Left ventricle myocardium inferior (tissue), 1 donor: ENCODE results near the gene SERGEF. TPM values are rescaled to one million over a fixed set of nuclear protein-coding genes. Genes with fewer than 3 reads are reported as not detected.

ENCODE experiments used
- DNase-seq: peaks from one replicate; pipeline ENCODE4 v3.0.0-alpha.2; 2020
- H3K27ac ChIP-seq: fragments of 200-600 bp; replicated peaks from 2 replicates; pipeline ENCODE4 v1.8.0; 2021
- H3K27me3 ChIP-seq: fragments of 200-600 bp; 2 replicates; pipeline ENCODE4 v1.8.0; 2021; ENCODE audit warnings: low read depth
- H3K36me3 ChIP-seq: fragments of 200-600 bp; 2 replicates; pipeline ENCODE4 v1.8.0; 2021
- H3K4me1 ChIP-seq: fragments of 200-600 bp; 2 replicates; pipeline ENCODE4 v1.8.0; 2021
- H3K4me3 ChIP-seq: fragments of 200-600 bp; 2 replicates; pipeline ENCODE4 v1.8.0; 2021; ENCODE audit warnings: mild to moderate bottlenecking, moderate library complexity
- H3K9me3 ChIP-seq: fragments of 200-600 bp; replicated peaks from 2 replicates; pipeline ENCODE4 v1.8.0; 2021
- CTCF ChIP-seq: fragments of 200-600 bp; IDR thresholded peaks from 2 replicates; pipeline ENCODE4 v1.8.0; 2021; ENCODE audit warnings: antibody characterized with exemption, mild to moderate bottlenecking, borderline replicate concordance
- intact Hi-C: fragments of 100-400 bp; cut with micrococcal nuclease; formaldehyde crosslinking; loops from one replicate; pipeline ENCODE4 v1.11.0; 2022
- total RNA-seq: library from RNA; stranded (reverse); fragmentation: NEBNext Ultra II Directional; extraction: Animal tissue kit (Norgen Biotek cat#: 25700); gene quantifications from one replicate; pipeline ENCODE4 v1.2.1, GENCODE V29; 2021
- donor health status: DM: no; HTN: yes; CAD: no; lungs with severe emphysema.

Gene SERGEF
- total RNA-seq, 1 donor from 2014 or later: 13.1 TPM

- H3K27me3 ChIP-seq: no peaks in the 10 kb centered on the region
- no peak for DNase-seq
- H3K9me3 ChIP-seq: no peaks in the 10 kb centered on the region
- no peaks in the 10 kb centered on the region for H3K36me3 ChIP-seq
- H3K27ac ChIP-seq: no peak overlapping the region
- H3K4me1 ChIP-seq: no peaks in the 10 kb centered on the region
- no peak overlapping the region for H3K4me3 ChIP-seq
- intact Hi-C loops: no loop called here
- no peak for TF ChIP-seq CTCF
Observed at GRCh38 chr11:17771415-17771814, 241.4 kb downstream of the SERGEF start.

- intact Hi-C loops: no loop called here
- Histone ChIP-seq H3K4me1 (no peaks in the 10 kb centered on the region), H3K36me3 (no peaks in the 10 kb centered on the region), H3K27ac (no peak overlapping the region), H3K27me3 (no peaks in the 10 kb centered on the region), H3K9me3 (no peaks in the 10 kb centered on the region), H3K4me3 (no peak overlapping the region)
- peak; percentile 33 for TF ChIP-seq CTCF
- no peak for DNase-seq
Observed at GRCh38 chr11:17770917-17771316, 241.9 kb downstream of the SERGEF start.

GRCh38 chr11:17770048-17770652 is 242.7 kb downstream of the SERGEF start:
- H3K4me3 ChIP-seq: no peak overlapping the region
- H3K27me3 ChIP-seq: peaks cover 2% of the 10 kb centered on the region
- no peak for DNase-seq
- no peaks in the 10 kb centered on the region for H3K36me3 ChIP-seq
- intact Hi-C loops: no loop called here
- H3K9me3 ChIP-seq: no peaks in the 10 kb centered on the region
- TF ChIP-seq CTCF: no peak
- no peaks in the 10 kb centered on the region for H3K4me1 ChIP-seq
- no peak overlapping the region for H3K27ac ChIP-seq

GRCh38 chr11:17769218-17769617 is 243.6 kb downstream of the SERGEF start:
- intact Hi-C loops: loop anchor here (10.0 kb wide), 1 partner anchor 206 kb away; no protein-coding TSS in a partner anchor
- Histone ChIP-seq H3K27me3 (peaks cover 2% of the 10 kb centered on the region), H3K4me1 (no peaks in the 10 kb centered on the region), H3K4me3 (no peak overlapping the region), H3K36me3 (no peaks in the 10 kb centered on the region), H3K9me3 (no peaks in the 10 kb centered on the region), H3K27ac (no peak overlapping the region)
- DNase-seq: no peak
- TF ChIP-seq CTCF: no peak

GRCh38 chr11:17768547-17768946 is 244.3 kb downstream of the SERGEF start:
- no peak overlapping the region for H3K4me3 ChIP-seq
- H3K27ac ChIP-seq: no peak overlapping the region
- DNase-seq: no peak
- H3K27me3 ChIP-seq: peaks cover 2% of the 10 kb centered on the region
- no peaks in the 10 kb centered on the region for H3K9me3 ChIP-seq
- no peak for TF ChIP-seq CTCF
- H3K4me1 ChIP-seq: no peaks in the 10 kb centered on the region
- intact Hi-C loops: loop anchor here (10.0 kb wide), 1 partner anchor 206 kb away; no protein-coding TSS in a partner anchor
- no peaks in the 10 kb centered on the region for H3K36me3 ChIP-seq
